Measurements from ENCODE around the gene PHLDA1. TPM values are rescaled to one million over a fixed set of nuclear protein-coding genes. Genes with fewer than 3 reads are reported as not detected.

Gene PHLDA1
- total and polyA plus RNA-seq, 9 of the 15 experiments (the other 6 are each of a cell fraction or from before 2014, with no cell fraction given) = 0.15 to 2.9 (median 0.54) TPM

DNA sequence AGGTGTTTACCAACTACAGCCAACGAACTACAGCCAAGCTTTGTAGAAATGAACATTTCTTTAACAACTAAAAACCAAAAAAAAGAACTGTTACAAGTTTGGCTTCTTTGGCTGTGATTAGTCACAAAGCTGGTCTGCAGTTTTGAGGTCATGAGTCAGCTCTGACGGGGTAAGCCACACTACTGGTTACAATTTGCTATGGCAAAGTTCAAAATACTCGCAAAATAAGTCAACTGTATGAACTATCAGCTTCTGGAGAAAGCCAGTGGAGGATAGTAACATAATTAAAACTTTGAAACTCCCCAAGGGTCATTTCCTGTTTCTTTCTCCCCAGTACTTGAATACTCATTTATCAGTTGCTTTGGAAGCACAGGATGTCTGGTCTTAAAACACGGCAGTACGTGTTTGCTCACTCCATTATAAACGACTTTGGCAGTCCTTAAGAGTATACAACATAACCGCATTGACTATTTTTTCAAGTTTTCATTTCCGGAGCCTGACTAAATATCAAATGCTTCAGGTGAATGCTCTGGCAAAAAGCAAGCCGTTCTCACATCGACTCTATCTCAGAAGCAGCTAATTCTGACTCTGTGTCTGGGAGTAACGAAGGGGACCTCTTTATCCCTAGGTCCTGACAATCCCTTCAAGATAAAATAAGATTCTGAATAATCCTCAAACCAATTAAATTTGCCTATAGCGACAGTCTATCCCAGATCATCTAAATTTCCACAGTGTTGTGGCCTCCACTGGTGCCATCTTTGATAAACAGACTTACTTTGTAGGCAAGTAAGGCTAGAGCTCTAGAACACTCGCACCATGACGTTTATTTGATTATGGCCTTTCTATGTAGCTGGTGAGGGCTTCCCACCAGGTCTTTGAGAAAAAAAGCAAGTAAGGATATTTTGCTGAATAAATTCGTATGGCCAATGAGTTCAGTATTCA, 10.6 kb downstream of the PHLDA1 start (continued):
- TF ChIP-seq, protein P1, sequence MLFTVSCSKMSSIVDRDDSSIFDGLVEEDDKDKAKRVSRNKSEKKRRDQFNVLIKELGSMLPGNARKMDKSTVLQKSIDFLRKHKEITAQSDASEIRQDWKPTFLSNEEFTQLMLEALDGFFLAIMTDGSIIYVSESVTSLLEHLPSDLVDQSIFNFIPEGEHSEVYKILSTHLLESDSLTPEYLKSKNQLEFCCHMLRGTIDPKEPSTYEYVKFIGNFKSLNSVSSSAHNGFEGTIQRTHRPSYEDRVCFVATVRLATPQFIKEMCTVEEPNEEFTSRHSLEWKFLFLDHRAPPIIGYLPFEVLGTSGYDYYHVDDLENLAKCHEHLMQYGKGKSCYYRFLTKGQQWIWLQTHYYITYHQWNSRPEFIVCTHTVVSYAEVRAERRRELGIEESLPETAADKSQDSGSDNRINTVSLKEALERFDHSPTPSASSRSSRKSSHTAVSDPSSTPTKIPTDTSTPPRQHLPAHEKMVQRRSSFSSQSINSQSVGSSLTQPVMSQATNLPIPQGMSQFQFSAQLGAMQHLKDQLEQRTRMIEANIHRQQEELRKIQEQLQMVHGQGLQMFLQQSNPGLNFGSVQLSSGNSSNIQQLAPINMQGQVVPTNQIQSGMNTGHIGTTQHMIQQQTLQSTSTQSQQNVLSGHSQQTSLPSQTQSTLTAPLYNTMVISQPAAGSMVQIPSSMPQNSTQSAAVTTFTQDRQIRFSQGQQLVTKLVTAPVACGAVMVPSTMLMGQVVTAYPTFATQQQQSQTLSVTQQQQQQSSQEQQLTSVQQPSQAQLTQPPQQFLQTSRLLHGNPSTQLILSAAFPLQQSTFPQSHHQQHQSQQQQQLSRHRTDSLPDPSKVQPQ (CRISPR knock-in tag; IDR thresholded peaks at IDR 0.05; ENCODE audit: borderline replicate concordance) = no peak
- peak; percentile 56 for TF ChIP-seq JUND (IDR thresholded peaks at IDR 0.05; ENCODE audit: borderline replicate concordance, low read depth, low read length)
- 0 out of 3 replicates have a peak, but pooled peaks have one; percentile 36 for TF ChIP-seq JUND (tag; IDR thresholded peaks at IDR 0.05; ENCODE audit: borderline replicate concordance, low read depth, low read length)
- no peak for TF ChIP-seq FOS (IDR thresholded peaks at IDR 0.05; ENCODE audit: extremely low read depth, insufficient read length)
- TF ChIP-seq, protein P2, sequence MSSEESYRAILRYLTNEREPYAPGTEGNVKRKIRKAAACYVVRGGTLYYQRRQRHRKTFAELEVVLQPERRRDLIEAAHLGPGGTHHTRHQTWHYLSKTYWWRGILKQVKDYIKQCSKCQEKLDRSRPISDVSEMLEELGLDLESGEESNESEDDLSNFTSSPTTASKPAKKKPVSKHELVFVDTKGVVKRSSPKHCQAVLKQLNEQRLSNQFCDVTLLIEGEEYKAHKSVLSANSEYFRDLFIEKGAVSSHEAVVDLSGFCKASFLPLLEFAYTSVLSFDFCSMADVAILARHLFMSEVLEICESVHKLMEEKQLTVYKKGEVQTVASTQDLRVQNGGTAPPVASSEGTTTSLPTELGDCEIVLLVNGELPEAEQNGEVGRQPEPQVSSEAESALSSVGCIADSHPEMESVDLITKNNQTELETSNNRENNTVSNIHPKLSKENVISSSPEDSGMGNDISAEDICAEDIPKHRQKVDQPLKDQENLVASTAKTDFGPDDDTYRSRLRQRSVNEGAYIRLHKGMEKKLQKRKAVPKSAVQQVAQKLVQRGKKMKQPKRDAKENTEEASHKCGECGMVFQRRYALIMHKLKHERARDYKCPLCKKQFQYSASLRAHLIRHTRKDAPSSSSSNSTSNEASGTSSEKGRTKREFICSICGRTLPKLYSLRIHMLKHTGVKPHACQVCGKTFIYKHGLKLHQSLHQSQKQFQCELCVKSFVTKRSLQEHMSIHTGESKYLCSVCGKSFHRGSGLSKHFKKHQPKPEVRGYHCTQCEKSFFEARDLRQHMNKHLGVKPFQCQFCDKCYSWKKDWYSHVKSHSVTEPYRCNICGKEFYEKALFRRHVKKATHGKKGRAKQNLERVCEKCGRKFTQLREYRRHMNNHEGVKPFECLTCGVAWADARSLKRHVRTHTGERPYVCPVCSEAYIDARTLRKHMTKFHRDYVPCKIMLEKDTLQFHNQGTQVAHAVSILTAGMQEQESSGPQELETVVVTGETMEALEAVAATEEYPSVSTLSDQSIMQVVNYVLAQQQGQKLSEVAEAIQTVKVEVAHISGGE (CRISPR knock-in tag; IDR thresholded peaks at IDR 0.05) = no peak
- TF ChIP-seq SMAD1 (IDR thresholded peaks at IDR 0.05; ENCODE audit: low read depth, low read length, partially characterized antibody) = no peak
- TF ChIP-seq SMARCE1 (IDR thresholded peaks at IDR 0.05) = no peak
- peak; percentile 62 for TF ChIP-seq CREB1 (IDR thresholded peaks at IDR 0.05)
- peak; percentile 58; the same call in 1 of the 2 replicates for TF ChIP-seq CREB1 (CRISPR knock-in tag; IDR thresholded peaks at IDR 0.05)
- TF ChIP-seq ZNF584 (CRISPR knock-in tag; IDR thresholded peaks at IDR 0.05; ENCODE audit: low read depth) = peak; percentile 90
- TF ChIP-seq MAFG (tag; conservative IDR thresholded peaks at IDR 0.05) = 0 out of 2 replicates have a peak, but pooled peaks have one; percentile 25
- no peak for TF ChIP-seq ARID1B (IDR thresholded peaks at IDR 0.05)
- no peak for TF ChIP-seq ZNF586 (CRISPR knock-in tag; conservative IDR thresholded peaks at IDR 0.05)
- no peak for TF ChIP-seq NR2C2 (CRISPR knock-in tag; IDR thresholded peaks at IDR 0.05)
- peak; percentile 74 for TF ChIP-seq NR2C2 (tag; IDR thresholded peaks at IDR 0.05)

Measured in K562 (cell line).